IMR-90 (cell line): ENCODE results near the gene SMIM44.

Experiments used
- CEBPB ChIP-seq: IDR thresholded peaks from 2 replicates; pipeline ENCODE4 v1.6.1; 2012; ENCODE audit warnings: low read depth, low read length, improper control_type of control experiment
- CTCF ChIP-seq: conservative IDR thresholded peaks from 2 replicates; pipeline ENCODE4 v1.5.1; 2012; ENCODE audit warnings: mild to moderate bottlenecking, low read depth, low read length, improper control_type of control experiment
- MAFK ChIP-seq: IDR thresholded peaks from 2 replicates; pipeline ENCODE4 v1.6.1; 2012; ENCODE audit warnings: low read depth, low read length, improper control_type of control experiment
- POLR2A ChIP-seq: IDR thresholded peaks from 2 replicates; pipeline ENCODE4 v1.6.1; 2012; ENCODE audit warnings: mild to moderate bottlenecking, low read depth, low read length

DNA sequence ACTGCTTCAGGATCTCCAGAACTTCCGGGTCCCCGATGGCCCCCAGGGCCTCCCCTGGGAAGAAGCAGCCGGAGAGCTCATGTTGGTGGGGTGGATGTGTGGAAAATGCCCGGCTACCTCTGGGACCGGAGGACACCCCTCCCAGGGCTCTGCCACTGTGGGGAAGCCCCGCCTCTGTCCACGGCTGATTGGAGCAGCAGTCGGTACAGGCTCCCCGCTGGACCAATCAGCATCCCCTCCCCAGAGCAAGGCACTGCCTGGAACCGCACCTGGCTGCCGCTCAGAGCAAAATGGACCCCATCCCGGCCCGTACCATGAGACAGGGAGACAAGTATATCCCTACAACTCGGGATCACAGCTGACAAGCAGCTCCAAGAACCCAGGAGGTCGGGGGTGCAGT is 10.8 kb upstream of the SMIM44 start:
- TF ChIP-seq POLR2A (no peak), CTCF (no peak), MAFK (no peak), CEBPB (no peak)
